ENCODE data around the gene PHF21A. TPM values are rescaled to one million over a fixed set of nuclear protein-coding genes. Genes with fewer than 3 reads are reported as not detected.

The PHF21A gene
- total and polyA plus RNA-seq, 2 of the 8 experiments (the other 6 are each of a cell fraction or from before 2014, with no cell fraction given): 17.6 to 40.3 TPM

DNA sequence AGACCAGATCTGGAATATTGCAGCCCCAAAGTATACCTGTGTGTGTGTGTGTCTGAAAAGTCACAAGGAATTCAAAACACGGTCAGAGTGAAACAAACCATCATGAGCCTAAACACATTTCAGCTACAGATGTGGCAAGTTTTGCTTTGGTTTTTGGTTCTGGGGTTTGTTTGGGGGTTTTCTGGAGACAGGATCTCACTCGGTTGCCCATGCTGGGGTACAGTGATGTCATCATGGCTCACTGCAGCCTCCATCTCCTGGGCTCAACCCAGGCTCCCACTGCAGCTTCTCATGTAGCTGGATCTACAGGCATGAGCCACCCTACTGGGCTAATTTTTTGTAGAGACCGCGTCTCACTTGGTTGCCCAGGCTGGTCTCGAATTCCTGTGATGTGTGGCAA, 41.4 kb upstream of the PHF21A start (continued):
- TF ChIP-seq, protein P1, sequence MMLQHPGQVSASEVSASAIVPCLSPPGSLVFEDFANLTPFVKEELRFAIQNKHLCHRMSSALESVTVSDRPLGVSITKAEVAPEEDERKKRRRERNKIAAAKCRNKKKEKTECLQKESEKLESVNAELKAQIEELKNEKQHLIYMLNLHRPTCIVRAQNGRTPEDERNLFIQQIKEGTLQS (IDR thresholded peaks at IDR 0.05; ENCODE audit: insufficient read depth, low read depth, low read length): no peak
- TF ChIP-seq RFX5 (IDR thresholded peaks at IDR 0.05; ENCODE audit: borderline replicate concordance, low read depth, low read length): no peak
- no peak for TF ChIP-seq EGR1 (IDR thresholded peaks at IDR 0.05; ENCODE audit: borderline replicate concordance, low read depth, low read length)
- TF ChIP-seq SAP30 (IDR thresholded peaks at IDR 0.05; ENCODE audit: insufficient read depth, insufficient replicate concordance, low read length): no peak
- TF ChIP-seq TCF12 (IDR thresholded peaks at IDR 0.05; ENCODE audit: low read depth, low read length): no peak
- TF ChIP-seq POLR2A (IDR thresholded peaks at IDR 0.05; ENCODE audit: control extremely low read depth in 1 of 2, low read depth in 2 of 2, low read length in 2 of 2): no peak
